Ishikawa (cell line): ENCODE results near the gene MRPL58.

Source experiments
- CREB1 ChIP-seq: IDR thresholded peaks from 2 replicates; pipeline ENCODE4 v1.6.1; 2012; ENCODE audit warnings: low read depth
- EGR1 ChIP-seq: IDR thresholded peaks from 2 replicates; pipeline ENCODE4 v1.6.1; 2012
- EP300 ChIP-seq: IDR thresholded peaks from 2 replicates; pipeline ENCODE4 v1.6.1; 2012; ENCODE audit warnings: borderline replicate concordance
- FOXM1 ChIP-seq: IDR thresholded peaks from 2 replicates; pipeline ENCODE4 v1.6.1; 2012; ENCODE audit warnings: low read depth, borderline replicate concordance
- MAX ChIP-seq: IDR thresholded peaks from 2 replicates; pipeline ENCODE4 v1.6.1; 2012
- NFIC ChIP-seq: IDR thresholded peaks from 2 replicates; pipeline ENCODE4 v1.6.1; 2012
- RAD21 ChIP-seq: IDR thresholded peaks from 2 replicates; pipeline ENCODE4 v1.6.1; 2012; ENCODE audit warnings: low read depth
- REST ChIP-seq: IDR thresholded peaks from 2 replicates; pipeline ENCODE4 v1.6.1; 2012; ENCODE audit warnings: low read depth, mild to moderate bottlenecking
- TAF1 ChIP-seq: IDR thresholded peaks from 2 replicates; pipeline ENCODE4 v1.6.1; 2012; ENCODE audit warnings: low read depth, mild to moderate bottlenecking
- YY1 ChIP-seq: IDR thresholded peaks from 2 replicates; pipeline ENCODE4 v1.6.1; 2012; ENCODE audit warnings: low read depth

GRCh38 chr17:74972107-74972972, 40.1 kb upstream of the MRPL58 start, which contains the start of gene HID1:
- TF ChIP-seq REST: no peak
- peak; percentile 36 for TF ChIP-seq EP300
- TF ChIP-seq YY1: no peak
- TF ChIP-seq NFIC: no peak
- TF ChIP-seq TAF1: no peak
- TF ChIP-seq RAD21: no peak
- no peak for TF ChIP-seq FOXM1
- peak; percentile 76 for TF ChIP-seq MAX
- TF ChIP-seq CREB1: no peak
- TF ChIP-seq EGR1: no peak; the same call in none of the 2 replicates
